ENCODE measurements around the gene GPATCH8.
"Not testable (repeated sequence)": the region's sequence is repeated elsewhere in the genome, so short reads cannot be mapped to it uniquely, and the experiment has no call there.

GPATCH8 gene

GRCh38 chr17:44375196-44376017 is 127.8 kb downstream of the GPATCH8 start:
- DNase-seq (ENCODE audit: low read depth in 2 of 2) = no peak

GRCh38 chr17:44374306-44375195 is 128.7 kb downstream of the GPATCH8 start:
- DNase-seq (ENCODE audit: low read depth in 2 of 2) = no peak

GRCh38 chr17:44372036-44372435 is 131.2 kb downstream of the GPATCH8 start:
- no peak for DNase-seq (ENCODE audit: low read depth in 2 of 2)

GRCh38 chr17:44369414-44370023 is 133.7 kb downstream of the GPATCH8 start:
- DNase-seq (ENCODE audit: low read depth in 2 of 2) = not testable (repeated sequence)

- not testable (repeated sequence) for DNase-seq (ENCODE audit: low read depth in 2 of 2)
These were observed 134.6 kb downstream of the GPATCH8 start for GRCh38 chr17:44368391-44369243.

- DNase-seq (ENCODE audit: low read depth in 2 of 2) = no peak
These were observed 135.8 kb downstream of the GPATCH8 start for GRCh38 chr17:44367231-44367979.

- not testable (repeated sequence) for DNase-seq (ENCODE audit: low read depth in 2 of 2)
These were observed 138.2 kb downstream of the GPATCH8 start for GRCh38 chr17:44365051-44365450.

- peak in 1 of 2 experiments; percentile 20 for DNase-seq (ENCODE audit: low read depth in 2 of 2)
These were observed 139.5 kb downstream of the GPATCH8 start, which contains the start of gene FAM171A2 for GRCh38 chr17:44363613-44364159. Gene FAM171A2 (minus strand): TSS chr17:44363853. CDS start chr17:44363714, 139 bp downstream.

GRCh38 chr17:44362949-44363612 is 140.1 kb downstream of the GPATCH8 start:
- no peak for DNase-seq (ENCODE audit: low read depth in 2 of 2)

GRCh38 chr17:44362459-44362948 is 140.7 kb downstream of the GPATCH8 start:
- no peak for DNase-seq (ENCODE audit: low read depth in 2 of 2)

- DNase-seq (ENCODE audit: low read depth in 2 of 2) = no peak
These were observed 141.6 kb downstream of the GPATCH8 start for GRCh38 chr17:44361292-44362260.

- no peak for DNase-seq (ENCODE audit: low read depth in 2 of 2)
These were observed 142.4 kb downstream of the GPATCH8 start for GRCh38 chr17:44360826-44361225.

- DNase-seq (ENCODE audit: low read depth in 2 of 2) = no peak
These were observed 143.1 kb downstream of the GPATCH8 start for GRCh38 chr17:44360144-44360533.

- DNase-seq (ENCODE audit: low read depth in 2 of 2) = no peak
These were observed 143.6 kb downstream of the GPATCH8 start for GRCh38 chr17:44359458-44360143.

- DNase-seq (ENCODE audit: low read depth in 2 of 2) = no peak
These were observed 144.2 kb downstream of the GPATCH8 start for GRCh38 chr17:44359006-44359405.

GRCh38 chr17:44358066-44358465 is 145.1 kb downstream of the GPATCH8 start:
- DNase-seq (ENCODE audit: low read depth in 2 of 2) = no peak

- no peak for DNase-seq (ENCODE audit: low read depth in 2 of 2)
These were observed 147.0 kb downstream of the GPATCH8 start for GRCh38 chr17:44356241-44356640.

All from fibroblast of skin of left quadriceps (primary cell).